Suprapubic skin (tissue), 4 donors: ENCODE measurements around the gene APH1A. TPM values are rescaled to one million over a fixed set of nuclear protein-coding genes. Genes with fewer than 3 reads are reported as not detected.
A peak's percentile ranks its signal among the peaks of the same experiment; 100 is the strongest.

Experiments
- DNase-seq, 2 donors: peaks; one replicate each; pipeline ENCODE4 v3.0.0-alpha.2; 2019; ENCODE audit warnings: low spot score in 2 of 2
- H3K27ac ChIP-seq: fragments of 200-600 bp; sonication (generic); one replicate; pipeline ENCODE4 v1.5.1; 2019
- H3K27me3 ChIP-seq: fragments of 200-600 bp; sonication (generic); one replicate; pipeline ENCODE4 v1.5.1; 2019
- H3K36me3 ChIP-seq: fragments of 200-600 bp; sonication (generic); one replicate; pipeline ENCODE4 v1.5.1; 2019
- H3K4me1 ChIP-seq: fragments of 200-600 bp; sonication (generic); one replicate; pipeline ENCODE4 v1.5.1; 2019
- H3K4me3 ChIP-seq: fragments of 200-600 bp; sonication (generic); one replicate; pipeline ENCODE4 v1.5.1; 2019; ENCODE audit warnings: mild to moderate bottlenecking
- H3K9me3 ChIP-seq: fragments of 200-600 bp; sonication (generic); one replicate; pipeline ENCODE4 v1.5.1; 2019
- CTCF ChIP-seq, 2 donors: fragments of 200-600 bp in 1 of 2; fragments of 450-650 bp in 1 of 2; sonication (generic) in 1 of 2; IDR thresholded peaks; one replicate each; pipeline ENCODE4 v1.5.1; 2016 to 2019; ENCODE audit warnings: antibody characterized with exemption in 2 of 2, mild to moderate bottlenecking in 1 of 2, moderate library complexity in 1 of 2
- EP300 ChIP-seq: sonication (generic); formaldehyde crosslinking; IDR thresholded peaks from one replicate; pipeline ENCODE4 v1.6.1; 2017; ENCODE audit warnings: antibody characterized with exemption
- POLR2A ChIP-seq, 2 donors: fragments of 450-650 bp; IDR thresholded peaks; one replicate each; pipeline ENCODE4 v1.6.1; 2017; ENCODE audit warnings: antibody characterized with exemption in 2 of 2, mild to moderate bottlenecking in 2 of 2, moderate library complexity in 2 of 2
- POLR2AphosphoS5 ChIP-seq, 3 donors: sonication (generic); formaldehyde crosslinking; IDR thresholded peaks; one replicate each; pipeline ENCODE4 v1.6.1; 2017; ENCODE audit warnings: antibody characterized with exemption in 3 of 3
- WGBS: methylation state at CpG from one replicate; pipeline ENCODE4 v1.1.5; 2018; 5-methylcytosine and 5-hydroxymethylcytosine counted together
- total RNA-seq, 4 donors: library from RNA; depleted of rRNA; stranded (reverse); fragments of >200 nt; gene quantifications; one replicate each; pipeline ENCODE4 v1.1.0, GENCODE V29; 2016

The APH1A gene
- total RNA-seq, 4 donors from 2014 or later = 92.5 to 141 (median 125) TPM

GRCh38 chr1:150259758-150260669 lies 8.8 kb downstream of the APH1A start:
- DNase-seq = no peak
- H3K27me3 ChIP-seq = peaks cover 10% of the 10 kb centered on the region
- peak overlapping the region; percentile 20 for H3K4me3 ChIP-seq
- H3K36me3 ChIP-seq = peaks cover 9% of the 10 kb centered on the region
- H3K4me1 ChIP-seq = peaks cover 36% of the 10 kb centered on the region
- 21% methylated on average over 11 of the region's 11 CpGs for WGBS
- H3K9me3 ChIP-seq = no peaks in the 10 kb centered on the region
- peak overlapping the region; percentile 1 for H3K27ac ChIP-seq
- TF ChIP-seq POLR2A (IDR thresholded peaks at IDR 0.05) (no peak), CTCF (IDR thresholded peaks at IDR 0.05) (no peak), EP300 (no peak), POLR2AphosphoS5 (IDR thresholded peaks at IDR 0.05) (no peak)

- Histone ChIP-seq H3K27ac (no peak overlapping the region), H3K4me1 (peaks cover 36% of the 10 kb centered on the region), H3K4me3 (no peak overlapping the region), H3K9me3 (no peaks in the 10 kb centered on the region), H3K36me3 (peaks cover under 1% of the 10 kb centered on the region), H3K27me3 (peaks cover 10% of the 10 kb centered on the region)
- TF ChIP-seq POLR2AphosphoS5 (IDR thresholded peaks at IDR 0.05) = no peak
- TF ChIP-seq EP300 = no peak
- TF ChIP-seq CTCF (IDR thresholded peaks at IDR 0.05) = no peak
- no peak for TF ChIP-seq POLR2A (IDR thresholded peaks at IDR 0.05)
- DNase-seq = no peak
- WGBS = 42% methylated on average over 4 of the region's 4 CpGs
Measured at GRCh38 chr1:150259217-150259616, 9.6 kb downstream of the APH1A start.

- H3K4me1 ChIP-seq = peaks cover 36% of the 10 kb centered on the region
- no peaks in the 10 kb centered on the region for H3K36me3 ChIP-seq
- DNase-seq = no peak
- peak within 1 kb of the TSS; percentile 32 for H3K4me3 ChIP-seq
- TF ChIP-seq POLR2AphosphoS5 (IDR thresholded peaks at IDR 0.05) = no peak
- TF ChIP-seq CTCF (IDR thresholded peaks at IDR 0.05) = no peak
- TF ChIP-seq POLR2A (IDR thresholded peaks at IDR 0.05) = no peak
- no peak for TF ChIP-seq EP300
- H3K27ac ChIP-seq = no peak within 1 kb of the TSS
- no peaks in the 10 kb centered on the region for H3K9me3 ChIP-seq
- H3K27me3 ChIP-seq = peaks cover 12% of the 10 kb centered on the region
- 48% methylated on average over 13 of the region's 13 CpGs for WGBS
Measured at GRCh38 chr1:150257624-150258585, 10.9 kb downstream of the APH1A start, which contains the start of gene CA14. Gene CA14, plus strand, starts transcription at chr1:150257774. Its CDS starts 355 bp downstream, at chr1:150258129.

GRCh38 chr1:150256554-150257341 lies 12.1 kb downstream of the APH1A start:
- Histone ChIP-seq H3K27me3 (peaks cover 19% of the 10 kb centered on the region), H3K27ac (peak overlapping the region; percentile 70), H3K4me1 (peaks cover 36% of the 10 kb centered on the region), H3K9me3 (no peaks in the 10 kb centered on the region), H3K4me3 (peak overlapping the region; percentile 32), H3K36me3 (no peaks in the 10 kb centered on the region)
- no peak for DNase-seq
- WGBS = 29% methylated on average over 14 of the region's 14 CpGs
- TF ChIP-seq POLR2A (IDR thresholded peaks at IDR 0.05) (no peak), EP300 (no peak), CTCF (IDR thresholded peaks at IDR 0.05) (no peak), POLR2AphosphoS5 (IDR thresholded peaks at IDR 0.05) (no peak)
